Endothelial cell of umbilical vein (primary cell): ENCODE data around the gene CHADL.

Source experiments
- EZH2 ChIP-seq: IDR thresholded peaks from 2 replicates; pipeline ENCODE4 v1.6.1; 2012; ENCODE audit warnings: borderline replicate concordance, low read depth, mild to moderate bottlenecking, moderate library complexity, low read length, inconsistent platforms; ENCODE audit not compliant: severe bottlenecking
- TF ChIP-seq, protein P1 (sequence below): IDR thresholded peaks from 2 replicates; pipeline ENCODE4 v1.6.1; 2011; ENCODE audit not compliant: insufficient read depth, insufficient read length

DNA sequence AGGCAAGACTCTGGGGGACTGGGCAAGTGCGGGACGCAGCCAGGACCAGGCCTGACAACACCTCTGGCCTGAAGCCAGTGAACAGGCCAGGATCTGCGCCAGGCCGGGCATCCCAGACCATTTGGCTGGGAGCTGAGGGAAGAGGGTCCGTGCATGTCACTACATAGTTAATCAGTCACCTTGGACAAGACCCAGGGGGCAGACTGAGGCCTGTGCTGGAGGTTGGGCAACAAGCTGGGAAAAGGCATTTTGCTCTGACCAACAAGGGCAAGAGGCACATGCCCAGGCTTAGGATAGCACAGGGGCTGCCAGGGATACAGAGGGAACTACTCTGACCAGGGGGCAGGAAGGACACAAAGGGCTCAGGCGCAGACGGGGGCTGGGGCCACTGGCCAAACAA lies 7.0 kb upstream of the CHADL start:
- TF ChIP-seq, protein P1, sequence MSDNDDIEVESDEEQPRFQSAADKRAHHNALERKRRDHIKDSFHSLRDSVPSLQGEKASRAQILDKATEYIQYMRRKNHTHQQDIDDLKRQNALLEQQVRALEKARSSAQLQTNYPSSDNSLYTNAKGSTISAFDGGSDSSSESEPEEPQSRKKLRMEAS: no peak
- no peak for TF ChIP-seq EZH2
